ENCODE measurements around the gene MORC3.
"Not testable (repeated sequence)": the region's sequence is repeated elsewhere in the genome, so short reads cannot be mapped to it uniquely, and the experiment has no call there.

MORC3 gene

GRCh38 chr21:36322083-36322424 is 2.1 kb downstream of the MORC3 start:
- DNase-seq (ENCODE audit: low read depth): no peak

- DNase-seq (ENCODE audit: low read depth): no peak
Measured at GRCh38 chr21:36323032-36323431, 3.0 kb downstream of the MORC3 start.

- DNase-seq (ENCODE audit: low read depth): peak; percentile 45
Measured at GRCh38 chr21:36325373-36326010, 5.5 kb downstream of the MORC3 start.

- DNase-seq (ENCODE audit: low read depth): peak; percentile 55
Measured at GRCh38 chr21:36330904-36331303, 10.9 kb downstream of the MORC3 start.

GRCh38 chr21:36337099-36337509 is 17.1 kb downstream of the MORC3 start:
- peak; percentile 54 for DNase-seq (ENCODE audit: low read depth)

- peak; percentile 45 for DNase-seq (ENCODE audit: low read depth)
Measured at GRCh38 chr21:36338975-36339374, 19.0 kb downstream of the MORC3 start.

GRCh38 chr21:36342581-36342980 is 22.6 kb downstream of the MORC3 start:
- not testable (repeated sequence) for DNase-seq (ENCODE audit: low read depth)

- DNase-seq (ENCODE audit: low read depth): no peak
Measured at GRCh38 chr21:36344931-36345330, 24.9 kb downstream of the MORC3 start.

- peak; percentile 35 for DNase-seq (ENCODE audit: low read depth)
Measured at GRCh38 chr21:36347278-36347961, 27.4 kb downstream of the MORC3 start.

- DNase-seq (ENCODE audit: low read depth): peak; percentile 22
Measured at GRCh38 chr21:36347962-36348328, 27.9 kb downstream of the MORC3 start.

GRCh38 chr21:36349315-36349714 is 29.3 kb downstream of the MORC3 start:
- DNase-seq (ENCODE audit: low read depth): no peak

- peak; percentile 76 for DNase-seq (ENCODE audit: low read depth)
Measured at GRCh38 chr21:36350282-36350910, 30.4 kb downstream of the MORC3 start.

- no peak for DNase-seq (ENCODE audit: low read depth)
Measured at GRCh38 chr21:36354918-36355680, 35.1 kb downstream of the MORC3 start.

GRCh38 chr21:36355868-36356267 is 35.9 kb downstream of the MORC3 start:
- no peak for DNase-seq (ENCODE audit: low read depth)

- no peak for DNase-seq (ENCODE audit: low read depth)
Measured at GRCh38 chr21:36359185-36359584, 39.2 kb downstream of the MORC3 start.

GRCh38 chr21:36369064-36369685 is 49.2 kb downstream of the MORC3 start:
- DNase-seq (ENCODE audit: low read depth): no peak

GRCh38 chr21:36375994-36376393 is 56.0 kb downstream of the MORC3 start:
- no peak for DNase-seq (ENCODE audit: low read depth)

GRCh38 chr21:36377391-36377842 is 57.4 kb downstream of the MORC3 start:
- DNase-seq (ENCODE audit: low read depth): no peak

- DNase-seq (ENCODE audit: low read depth): no peak
Measured at GRCh38 chr21:36379251-36379650, 59.3 kb downstream of the MORC3 start.

- no peak for DNase-seq (ENCODE audit: low read depth)
Measured at GRCh38 chr21:36381841-36382589, 62.0 kb downstream of the MORC3 start.

GRCh38 chr21:36382722-36383121 is 62.7 kb downstream of the MORC3 start:
- not testable (repeated sequence) for DNase-seq (ENCODE audit: low read depth)

- DNase-seq (ENCODE audit: low read depth): no peak
Measured at GRCh38 chr21:36384885-36385232, 64.9 kb downstream of the MORC3 start.
